Prostate gland (tissue), 2 donors: ENCODE measurements around the gene GREB1. TPM values are rescaled to one million over a fixed set of nuclear protein-coding genes. Genes with fewer than 3 reads are reported as not detected.

Experiments used
- DNase-seq: peaks from one replicate; pipeline ENCODE4 v3.0.0-alpha.2; 2019; ENCODE audit warnings: low spot score
- H3K27ac ChIP-seq, 2 donors: fragments of 200-600 bp; sonication (generic); 2 replicates each; pipeline ENCODE4 v1.5.1; 2017 to 2019
- H3K27me3 ChIP-seq: fragments of 200-600 bp; sonication (generic); replicated peaks from 2 replicates; pipeline ENCODE4 v1.5.1; 2019; ENCODE audit not compliant: insufficient read depth
- H3K36me3 ChIP-seq, 2 donors: fragments of 200-600 bp; sonication (generic); 1 replicate in 1 of 2; 2 replicates in 1 of 2; pipeline versions ENCODE4 v1.5.1 to v1.8.1; 2017 to 2019
- H3K4me1 ChIP-seq: fragments of 200-600 bp; sonication (generic); replicated peaks from 2 replicates; pipeline ENCODE4 v1.5.1; 2019
- H3K4me3 ChIP-seq, 2 donors: fragments of 200-600 bp; sonication (generic); 2 replicates each; pipeline ENCODE4 v1.5.1; 2017 to 2019
- H3K9me3 ChIP-seq: fragments of 200-600 bp; sonication (generic); 2 replicates; pipeline ENCODE4 v1.5.1; 2017
- POLR2A ChIP-seq: fragments of 450-650 bp; IDR thresholded peaks from one replicate; pipeline ENCODE4 v1.6.1; 2016; ENCODE audit warnings: antibody characterized with exemption, mild to moderate bottlenecking
- POLR2AphosphoS5 ChIP-seq: sonication (generic); formaldehyde crosslinking; IDR thresholded peaks from one replicate; pipeline ENCODE4 v1.6.1; 2017; ENCODE audit warnings: antibody characterized with exemption
- WGBS: methylation state at CpG from one replicate; pipeline ENCODE4 v1.1.5; 2018; 5-methylcytosine and 5-hydroxymethylcytosine counted together
- intact Hi-C: fragments of 100-400 bp; cut with DNase I; formaldehyde crosslinking; loops from one replicate; pipeline ENCODE4 v1.14.2; 2022
- total RNA-seq, 2 donors: library from RNA; depleted of rRNA; stranded (reverse); fragments of >200 nt; gene quantifications; one replicate each; pipeline ENCODE4 v1.1.0, GENCODE V29; 2016
- TF ChIP-seq, protein P1 (sequence below), 4 experiments: fragments of 200-600 bp in 2 of 4; fragments of 450-650 bp in 2 of 4; sonication (generic) in 2 of 4; IDR thresholded peaks; 1 replicate in 3 of 4; 2 replicates in 1 of 4; pipeline ENCODE4 v1.5.1; 2016 to 2019; ENCODE audit warnings: antibody characterized with exemption in 4 of 4, mild to moderate bottlenecking in 2 of 4, moderate library complexity in 2 of 4

Gene GREB1
- total RNA-seq, 2 donors from 2014 or later = 224 to 392 TPM

DNA sequence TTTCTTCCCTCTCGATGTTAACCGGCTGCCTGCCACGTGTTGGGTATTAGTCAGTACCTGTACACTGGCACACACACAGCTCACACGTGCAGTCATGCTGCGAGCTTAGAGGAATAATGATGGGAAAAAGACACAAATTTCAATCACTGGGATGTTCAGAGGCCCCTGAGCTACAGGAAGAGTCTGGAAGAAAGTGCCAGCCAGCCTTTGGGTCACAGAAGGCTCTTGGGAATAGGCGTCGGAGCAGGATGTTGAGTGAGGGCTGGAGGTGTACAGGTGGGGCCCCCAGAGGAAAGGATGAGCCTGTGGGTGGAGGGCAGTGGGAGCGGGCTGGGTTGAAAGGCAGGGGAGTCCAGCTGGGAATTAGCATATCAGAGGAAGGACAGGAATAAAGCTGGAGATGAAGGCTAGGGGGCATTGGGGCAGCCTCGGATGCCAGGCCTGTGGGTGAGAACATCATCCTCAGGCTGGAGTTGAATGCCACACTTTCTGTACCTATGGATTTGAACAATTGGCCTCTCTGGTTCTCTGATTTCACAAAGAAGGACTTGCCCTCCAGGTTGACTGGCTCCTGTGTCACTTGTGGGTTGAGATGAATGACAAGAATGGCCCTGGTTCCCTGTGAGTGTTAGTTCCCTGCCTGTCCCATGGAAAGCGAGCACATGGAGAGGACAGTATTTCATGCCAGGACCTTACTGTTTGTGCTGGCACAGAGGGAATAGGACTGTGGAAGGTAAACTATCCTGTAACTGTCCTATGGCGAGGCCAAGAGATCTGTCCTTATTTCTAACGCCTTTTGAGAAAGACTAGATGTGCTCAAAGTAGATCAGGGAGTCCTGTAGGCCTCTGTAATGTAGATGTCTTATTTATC, 40.6 kb downstream of the GREB1 start:
- peaks cover 20% of the 10 kb centered on the region for H3K4me1 ChIP-seq
- no peaks in the 10 kb centered on the region for H3K27me3 ChIP-seq
- intact Hi-C loops = loop anchor here (5.0 kb wide), 1 partner anchor 37 kb away; no protein-coding TSS in a partner anchor
- peaks cover 0 to 2% of the 10 kb centered on the region in 2 donors for H3K36me3 ChIP-seq
- no peaks in the 10 kb centered on the region for H3K9me3 ChIP-seq
- TF ChIP-seq, protein P1, sequence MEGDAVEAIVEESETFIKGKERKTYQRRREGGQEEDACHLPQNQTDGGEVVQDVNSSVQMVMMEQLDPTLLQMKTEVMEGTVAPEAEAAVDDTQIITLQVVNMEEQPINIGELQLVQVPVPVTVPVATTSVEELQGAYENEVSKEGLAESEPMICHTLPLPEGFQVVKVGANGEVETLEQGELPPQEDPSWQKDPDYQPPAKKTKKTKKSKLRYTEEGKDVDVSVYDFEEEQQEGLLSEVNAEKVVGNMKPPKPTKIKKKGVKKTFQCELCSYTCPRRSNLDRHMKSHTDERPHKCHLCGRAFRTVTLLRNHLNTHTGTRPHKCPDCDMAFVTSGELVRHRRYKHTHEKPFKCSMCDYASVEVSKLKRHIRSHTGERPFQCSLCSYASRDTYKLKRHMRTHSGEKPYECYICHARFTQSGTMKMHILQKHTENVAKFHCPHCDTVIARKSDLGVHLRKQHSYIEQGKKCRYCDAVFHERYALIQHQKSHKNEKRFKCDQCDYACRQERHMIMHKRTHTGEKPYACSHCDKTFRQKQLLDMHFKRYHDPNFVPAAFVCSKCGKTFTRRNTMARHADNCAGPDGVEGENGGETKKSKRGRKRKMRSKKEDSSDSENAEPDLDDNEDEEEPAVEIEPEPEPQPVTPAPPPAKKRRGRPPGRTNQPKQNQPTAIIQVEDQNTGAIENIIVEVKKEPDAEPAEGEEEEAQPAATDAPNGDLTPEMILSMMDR (IDR thresholded peaks at IDR 0.05) = no peak
- TF ChIP-seq POLR2A = no peak
- no peak for TF ChIP-seq POLR2AphosphoS5
- no peak overlapping the region for H3K4me3 ChIP-seq
- 74% methylated on average over 12 of the region's 12 CpGs for WGBS
- no peak for DNase-seq
- H3K27ac ChIP-seq = peak overlapping the region; percentile 46 to 63

DNA sequence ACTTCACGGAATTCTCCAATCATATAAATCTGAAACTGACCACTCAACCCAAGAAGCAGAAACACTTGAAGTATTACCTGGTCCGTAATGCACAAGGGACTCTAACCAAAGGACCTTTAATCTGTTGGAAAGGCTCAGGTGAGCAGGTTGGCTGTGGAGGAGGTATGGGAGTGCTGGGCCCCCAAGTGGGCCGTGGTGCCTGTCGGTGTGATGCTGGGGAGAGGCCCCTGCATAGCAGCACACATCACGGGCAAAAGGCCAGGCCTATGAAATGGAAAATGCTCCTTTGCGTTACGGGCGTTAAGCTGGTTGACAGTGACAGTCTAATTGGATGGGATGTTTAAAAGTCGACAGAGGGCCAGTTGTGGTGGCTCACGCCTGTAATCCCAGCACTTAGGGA, 42.6 kb downstream of the GREB1 start:
- H3K27ac ChIP-seq = no peak overlapping the region
- no peak for DNase-seq
- intact Hi-C loops = no loop called here
- 94% methylated on average over 10 of the region's 10 CpGs for WGBS
- peaks cover 2 to 5% of the 10 kb centered on the region in 2 donors for H3K36me3 ChIP-seq
- H3K4me1 ChIP-seq = peaks cover 10% of the 10 kb centered on the region
- H3K4me3 ChIP-seq = no peak overlapping the region
- TF ChIP-seq POLR2A (no peak), POLR2AphosphoS5 (no peak)
- TF ChIP-seq, protein P1 (IDR thresholded peaks at IDR 0.05) = no peak
- no peaks in the 10 kb centered on the region for H3K9me3 ChIP-seq
- H3K27me3 ChIP-seq = no peaks in the 10 kb centered on the region

DNA sequence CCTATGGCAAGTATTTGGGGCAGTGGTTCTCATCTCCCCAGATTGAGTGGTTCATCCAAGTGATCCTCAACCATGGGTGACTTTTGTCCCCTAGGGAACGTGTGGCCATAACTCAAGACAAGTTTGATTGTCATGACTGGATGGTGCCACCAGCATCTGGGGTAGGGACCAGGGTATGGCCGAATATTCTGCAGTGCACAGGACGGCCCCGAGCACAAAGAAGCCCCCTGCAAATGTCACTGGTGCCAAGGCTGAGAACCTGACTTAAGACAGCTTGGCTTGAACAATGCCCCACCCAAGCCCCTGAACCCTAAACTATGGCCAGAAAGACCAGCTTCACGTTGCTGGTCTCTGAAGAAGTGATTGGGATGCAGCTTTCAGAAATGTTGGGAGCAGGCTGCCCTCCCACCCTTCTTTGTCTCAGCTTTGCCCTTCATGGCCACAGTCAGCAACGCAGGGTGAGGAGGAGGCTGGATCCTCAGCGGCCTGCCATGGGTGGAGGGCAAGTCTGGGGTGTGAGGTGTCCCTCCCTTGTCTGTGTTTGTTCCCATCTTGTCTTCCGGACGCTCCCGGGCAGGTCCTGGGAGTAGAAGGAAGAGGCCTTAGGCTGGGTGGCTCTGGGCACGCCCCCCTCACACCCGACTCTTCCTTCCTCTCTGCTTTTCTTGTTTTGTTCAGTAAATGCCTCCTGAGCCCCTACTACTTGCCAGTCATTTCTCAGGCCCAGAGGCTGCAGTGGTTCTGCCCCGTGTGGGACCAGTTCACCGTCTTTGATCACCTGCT, 43.4 kb downstream of the GREB1 start:
- no peaks in the 10 kb centered on the region for H3K9me3 ChIP-seq
- H3K27me3 ChIP-seq = no peaks in the 10 kb centered on the region
- H3K36me3 ChIP-seq = peaks cover 2 to 5% of the 10 kb centered on the region in 2 donors
- intact Hi-C loops = no loop called here
- no peak for DNase-seq
- H3K4me1 ChIP-seq = peaks cover 8% of the 10 kb centered on the region
- TF ChIP-seq, protein P1 (IDR thresholded peaks at IDR 0.05) = no peak
- TF ChIP-seq POLR2AphosphoS5 (no peak), POLR2A (no peak)
- WGBS = 85% methylated on average over 14 of the region's 14 CpGs
- H3K27ac ChIP-seq = peak overlapping the region; percentile 3 to 57
- H3K4me3 ChIP-seq = no peak overlapping the region

DNA sequence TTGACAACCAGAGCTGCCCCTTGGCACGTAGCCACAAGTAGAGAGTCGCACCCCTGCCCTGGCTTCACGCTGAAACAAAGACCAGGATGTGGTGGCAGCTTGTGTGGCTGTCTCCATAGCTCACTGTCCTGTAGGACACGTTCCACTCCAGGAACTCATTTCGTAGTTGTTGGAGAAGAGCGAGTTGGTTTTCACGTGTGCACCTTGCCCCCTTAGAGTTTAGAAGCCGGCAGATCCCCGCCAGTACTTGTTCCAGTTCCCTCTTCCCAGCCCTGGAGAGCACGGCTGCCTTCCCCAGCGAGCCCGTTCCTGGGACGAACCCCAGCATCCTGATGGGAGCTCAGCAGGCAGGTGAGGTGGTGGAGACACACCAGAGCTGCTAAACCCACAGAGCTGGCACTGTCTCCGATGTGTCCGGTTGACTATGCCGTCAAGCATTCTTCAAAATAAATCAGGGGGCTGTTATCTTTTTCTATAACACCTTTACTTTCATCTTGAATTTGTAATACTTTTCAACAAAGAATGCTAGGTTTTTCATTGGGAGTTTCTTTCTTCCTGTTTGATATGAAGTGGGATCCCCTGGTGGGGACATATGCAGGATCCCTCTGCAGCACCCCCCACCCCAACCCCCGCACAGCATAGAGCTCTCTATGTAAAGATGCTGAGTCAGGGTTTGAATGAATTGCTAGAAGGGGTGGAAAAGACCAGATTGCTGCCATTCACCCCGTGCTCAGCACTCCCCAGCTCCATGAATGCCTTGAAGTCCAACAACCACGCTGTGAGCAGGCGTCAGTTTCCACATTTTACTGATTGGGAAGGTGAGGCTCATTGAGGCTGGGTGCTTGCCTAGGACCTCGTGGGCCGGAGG, 44.5 kb downstream of the GREB1 start:
- WGBS = 86% methylated on average over 22 of the region's 22 CpGs

More for the DNA sequence above, 44.5 kb downstream of the GREB1 start:
- intact Hi-C loops = no loop called here
- no peak for DNase-seq
- no peaks in the 10 kb centered on the region for H3K9me3 ChIP-seq
- H3K4me1 ChIP-seq = peaks cover 8% of the 10 kb centered on the region
- TF ChIP-seq, protein P1 (IDR thresholded peaks at IDR 0.05) = no peak
- TF ChIP-seq POLR2A (no peak), POLR2AphosphoS5 (no peak)
- H3K27me3 ChIP-seq = no peaks in the 10 kb centered on the region
- H3K36me3 ChIP-seq = peaks cover 2 to 5% of the 10 kb centered on the region in 2 donors
- peak overlapping the region; percentile 30 to 57 for H3K27ac ChIP-seq
- H3K4me3 ChIP-seq = no peak overlapping the region
